HL-60 (cell line): ENCODE measurements around the gene TMBIM4.
"Not testable (repeated sequence)": the region's sequence is repeated elsewhere in the genome, so short reads cannot be mapped to it uniquely, and the experiment has no call there.

Source experiments
- DNase-seq, 2 experiments: peaks; one replicate each; pipeline ENCODE4 v3.0.0-alpha.2; 2010 to 2020; ENCODE audit warnings: low read depth in 1 of 2, low spot score in 1 of 2
- H3K27ac ChIP-seq: fragments of 250-450 bp; sonication (Bioruptor Pico); replicated peaks from 2 replicates; pipeline ENCODE4 v1.5.1; 2020; ENCODE audit warnings: mild to moderate bottlenecking, moderate library complexity
- H3K27me3 ChIP-seq: fragments of 250-450 bp; sonication (Bioruptor Pico); 2 replicates; pipeline ENCODE4 v1.5.1; 2021; ENCODE audit warnings: mild to moderate bottlenecking, moderate library complexity; ENCODE audit not compliant: insufficient read depth, poor library complexity, severe bottlenecking
- H3K4me3 ChIP-seq: replicated peaks from 2 replicates; pipeline ENCODE4 v1.5.1; 2011; ENCODE audit warnings: mild to moderate bottlenecking, control low read depth, low read length; ENCODE audit not compliant: insufficient read depth
- CTCF ChIP-seq: IDR thresholded peaks from one replicate; pipeline ENCODE4 v1.5.1; 2011; ENCODE audit warnings: low read length, control low read depth, inconsistent platforms; ENCODE audit not compliant: insufficient read depth
- GABPA ChIP-seq: IDR thresholded peaks from 2 replicates; pipeline ENCODE4 v1.6.1; 2012; ENCODE audit warnings: low read depth
- POLR2AphosphoS5 ChIP-seq: IDR thresholded peaks from 2 replicates; pipeline ENCODE4 v1.6.1; 2012; ENCODE audit warnings: low read depth
- REST ChIP-seq: IDR thresholded peaks from 2 replicates; pipeline ENCODE4 v1.6.1; 2012; ENCODE audit warnings: low read depth; ENCODE audit not compliant: insufficient replicate concordance
- SPI1 ChIP-seq: IDR thresholded peaks from 2 replicates; pipeline ENCODE4 v1.6.1; 2012; ENCODE audit warnings: low read depth, mild to moderate bottlenecking, borderline replicate concordance

TMBIM4 gene

DNA sequence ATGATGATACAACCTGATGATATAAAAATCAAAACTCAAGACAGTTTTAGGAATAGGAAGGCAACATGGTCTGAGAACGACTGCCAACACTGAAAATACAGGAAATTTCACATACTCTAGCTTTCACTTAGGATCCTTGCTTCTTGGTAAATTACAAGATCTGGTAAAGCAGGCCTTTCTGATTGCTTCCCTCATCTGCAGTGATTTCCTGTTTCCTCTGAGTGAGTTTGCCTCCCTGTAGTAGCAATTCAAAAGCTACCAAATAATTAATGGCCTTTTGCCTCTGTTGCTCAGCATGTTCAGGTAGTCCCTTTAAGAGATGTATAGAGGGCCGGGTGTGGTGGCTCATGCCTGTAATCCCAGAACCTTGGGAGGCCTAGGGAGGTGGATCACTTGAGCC is 17.2 kb upstream of the TMBIM4 start:
- DNase-seq: no peak
- H3K4me3 ChIP-seq: no peak overlapping the region

GRCh38 chr12:66184822-66185221 is 15.0 kb upstream of the TMBIM4 start:
- H3K27ac ChIP-seq, DNase-seq, H3K4me3 ChIP-seq, H3K27me3 ChIP-seq: not testable (repeated sequence)

More for the DNA sequence above, 17.2 kb upstream of the TMBIM4 start:
- no peak for TF ChIP-seq POLR2AphosphoS5
- Histone ChIP-seq H3K27me3 (no peaks in the 10 kb centered on the region), H3K27ac (no peak overlapping the region)

GRCh38 chr12:66182956-66183355 is 13.2 kb upstream of the TMBIM4 start:
- no peak overlapping the region for H3K27ac ChIP-seq
- TF ChIP-seq SPI1 (no peak), GABPA (no peak), REST (no peak), POLR2AphosphoS5 (no peak)
- H3K4me3 ChIP-seq: no peak overlapping the region
- H3K27me3 ChIP-seq: no peaks in the 10 kb centered on the region
- DNase-seq: no peak

- DNase-seq: no peak
- no peak overlapping the region for H3K4me3 ChIP-seq
- no peaks in the 10 kb centered on the region for H3K27me3 ChIP-seq
- H3K27ac ChIP-seq: no peak overlapping the region
- no peak for TF ChIP-seq SPI1
- no peak for TF ChIP-seq POLR2AphosphoS5
- TF ChIP-seq REST: no peak
- no peak for TF ChIP-seq GABPA
- no peak for TF ChIP-seq CTCF
Measured at GRCh38 chr12:66176105-66176900, 6.5 kb upstream of the TMBIM4 start.

- not testable (repeated sequence) for DNase-seq, H3K27ac ChIP-seq, H3K27me3 ChIP-seq, H3K4me3 ChIP-seq
Measured at GRCh38 chr12:66174391-66175325, 4.9 kb upstream of the TMBIM4 start.
